PC-9 (cell line): Measurements from ENCODE around the gene MFSD12.

Experiments used
- CTCF ChIP-seq: fragments of 200-600 bp; sonication (generic); conservative IDR thresholded peaks from 2 replicates; pipeline ENCODE4 v1.6.1; 2017; ENCODE audit warnings: mixed run types, antibody characterized with exemption, mild to moderate bottlenecking, moderate library complexity
- EZH2 ChIP-seq: fragments of 200-600 bp; sonication (generic); IDR thresholded peaks from 2 replicates; pipeline ENCODE4 v1.8.0; 2017; ENCODE audit warnings: antibody characterized with exemption, low read depth

DNA sequence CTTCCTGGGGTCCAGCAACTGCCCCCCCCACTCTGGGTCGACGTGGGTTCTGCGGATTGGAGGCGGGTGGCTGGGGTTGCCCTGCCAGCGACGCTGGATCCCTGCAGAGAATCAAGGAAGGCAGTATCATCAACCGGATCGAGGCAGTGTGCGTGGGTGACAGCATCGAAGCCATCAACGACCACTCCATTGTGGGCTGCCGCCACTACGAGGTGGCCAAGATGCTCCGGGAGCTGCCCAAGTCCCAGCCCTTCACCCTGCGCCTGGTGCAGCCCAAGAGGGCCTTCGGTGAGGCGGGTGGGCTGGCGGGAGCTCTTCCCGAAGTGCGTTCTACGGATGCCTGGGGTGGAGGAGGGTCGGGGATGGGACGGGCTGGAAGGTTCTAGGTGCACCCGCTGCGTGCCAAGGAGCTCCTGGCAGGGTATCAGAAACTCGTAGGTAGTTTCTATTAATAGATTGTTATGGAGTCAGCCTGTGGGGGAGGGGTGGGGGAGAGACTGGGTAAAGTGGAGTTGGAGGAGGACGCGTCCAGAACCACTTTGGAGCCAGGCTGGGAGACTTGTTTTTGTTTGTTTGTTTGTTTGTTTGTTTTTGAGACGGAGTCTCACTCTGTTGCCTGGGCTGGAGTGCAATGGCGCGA lies 29.4 kb upstream of the MFSD12 start:
- TF ChIP-seq CTCF (no peak), EZH2 (no peak)
